Measurements from ENCODE around the gene C4orf51. TPM values are rescaled to one million over a fixed set of nuclear protein-coding genes. Genes with fewer than 3 reads are reported as not detected.

Gene C4orf51
- total RNA-seq, 2 experiments from 2014 or later: not detected

GRCh38 chr4:145776208-145776607, 96.3 kb downstream of the C4orf51 start:
- no peak overlapping the region for H3K4me3 Mint-ChIP-seq
- DNase-seq (no peak), ATAC-seq (no peak)
- ChIA-PET CTCF (no interaction called here), POLR2A (no interaction called here)
- no peak overlapping the region for H3K27ac Mint-ChIP-seq
- H3K27me3 Mint-ChIP-seq: no peaks in the 10 kb centered on the region
- H3K36me3 Mint-ChIP-seq (ENCODE audit: low read depth): peaks cover 46% of the 10 kb centered on the region
- intact Hi-C loops (cut with DNase I, micrococcal nuclease): no loop called here
- peaks cover 6% of the 10 kb centered on the region for H3K4me1 Mint-ChIP-seq
- H3K9me3 Mint-ChIP-seq (ENCODE audit: low read depth): no peaks in the 10 kb centered on the region

- peaks cover 19% of the 10 kb centered on the region for H3K4me1 Mint-ChIP-seq
- H3K9me3 Mint-ChIP-seq (ENCODE audit: low read depth): peaks cover 4% of the 10 kb centered on the region
- intact Hi-C loops (cut with DNase I, micrococcal nuclease): no loop called here
- no peak for DNase-seq
- POLR2A ChIA-PET: no interaction called here
- ATAC-seq: no peak
- peaks cover 61% of the 10 kb centered on the region for H3K36me3 Mint-ChIP-seq (ENCODE audit: low read depth)
- CTCF ChIA-PET: interaction anchor here (0.6 kb wide), 1 partner anchor 125 kb away, joined by 3 read pairs; no protein-coding TSS in a partner anchor
- H3K27me3 Mint-ChIP-seq: no peaks in the 10 kb centered on the region
- no peak overlapping the region for H3K27ac Mint-ChIP-seq
- H3K4me3 Mint-ChIP-seq: no peak overlapping the region
These were observed 99.4 kb downstream of the C4orf51 start for GRCh38 chr4:145779319-145779801.

GRCh38 chr4:145781351-145781750, 101.4 kb downstream of the C4orf51 start:
- H3K9me3 Mint-ChIP-seq (ENCODE audit: low read depth): peaks cover 9% of the 10 kb centered on the region
- CTCF ChIA-PET: no interaction called here
- no peak overlapping the region for H3K27ac Mint-ChIP-seq
- DNase-seq: no peak
- ATAC-seq: no peak
- H3K27me3 Mint-ChIP-seq: no peaks in the 10 kb centered on the region
- no peak overlapping the region for H3K4me3 Mint-ChIP-seq
- H3K36me3 Mint-ChIP-seq (ENCODE audit: low read depth): peaks cover 65% of the 10 kb centered on the region
- POLR2A ChIA-PET: no interaction called here
- peaks cover 26% of the 10 kb centered on the region for H3K4me1 Mint-ChIP-seq
- intact Hi-C loops (cut with DNase I, micrococcal nuclease): no loop called here

Other genes with a start within 250 kb of the C4orf51 start
- 10 to 100 TPM in 1 of 2 experiments, 1 to 10 TPM in 1; 5.3 to 10.7 TPM for gene SMAD1, start 198.3 kb upstream of the C4orf51 start, total RNA-seq
- gene MMAA, start 60.8 kb upstream of the C4orf51 start, total RNA-seq: 10 to 100 TPM; 19.2 to 20.8 TPM